GM12865 (cell line): ENCODE measurements around the gene GALNT9.

Experiments
- DNase-seq: peaks from one replicate; pipeline ENCODE4 v3.0.0; 2010; ENCODE audit warnings: low read depth
- H3K4me3 ChIP-seq: 2 replicates; pipeline ENCODE4 v1.5.1; 2011; ENCODE audit warnings: mild to moderate bottlenecking, low read depth, low read length, control low read depth
- CTCF ChIP-seq: IDR thresholded peaks from 2 replicates; pipeline ENCODE4 v1.5.1; 2011; ENCODE audit warnings: low read length, control low read depth, low read depth, inconsistent platforms; ENCODE audit not compliant: insufficient read depth; ENCODE audit errors: missing control alignments

GALNT9 gene

DNA sequence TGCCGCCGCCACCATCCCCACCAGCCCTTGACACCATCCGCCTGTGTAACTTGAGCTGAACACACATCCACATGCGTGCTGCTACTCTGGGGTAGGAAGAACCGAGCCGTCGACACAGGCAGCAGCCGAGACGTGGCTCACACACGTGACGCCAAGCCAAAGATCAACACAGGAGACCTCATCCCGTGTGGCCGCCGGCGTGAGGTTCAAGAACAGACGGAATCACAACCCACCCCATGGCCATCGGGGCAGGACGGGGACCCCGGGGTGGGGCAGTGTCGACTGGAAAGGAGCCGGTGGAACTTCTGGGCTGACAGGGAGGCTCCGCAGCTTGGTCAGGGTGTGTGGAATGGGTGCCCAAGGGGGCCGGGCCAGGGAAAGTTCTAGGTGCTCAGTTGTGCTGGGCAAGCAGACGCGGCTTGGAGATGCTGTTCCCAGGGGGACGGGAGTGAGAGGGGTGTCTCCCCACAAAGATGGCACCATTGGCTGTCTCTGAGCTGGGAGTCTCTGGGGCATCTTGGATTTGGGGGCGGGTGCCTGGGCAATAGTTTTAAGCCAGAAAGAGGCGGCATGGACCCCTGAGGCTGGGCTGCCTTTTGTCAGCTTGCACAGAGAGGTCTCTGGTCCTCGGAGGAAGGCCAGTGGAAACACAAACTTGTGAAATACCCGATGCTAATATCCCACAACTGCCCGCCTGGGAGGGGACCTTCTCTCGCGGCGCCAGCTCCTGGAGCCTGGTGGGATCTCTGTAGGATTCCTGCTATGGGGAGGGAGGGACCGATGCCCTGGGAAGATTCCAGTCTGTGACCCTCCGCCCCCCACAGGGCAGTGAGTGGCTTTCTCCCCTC lies 41.8 kb downstream of the GALNT9 start:
- DNase-seq, result no peak
- no peak overlapping the region for H3K4me3 ChIP-seq
- TF ChIP-seq CTCF, result no peak

DNA sequence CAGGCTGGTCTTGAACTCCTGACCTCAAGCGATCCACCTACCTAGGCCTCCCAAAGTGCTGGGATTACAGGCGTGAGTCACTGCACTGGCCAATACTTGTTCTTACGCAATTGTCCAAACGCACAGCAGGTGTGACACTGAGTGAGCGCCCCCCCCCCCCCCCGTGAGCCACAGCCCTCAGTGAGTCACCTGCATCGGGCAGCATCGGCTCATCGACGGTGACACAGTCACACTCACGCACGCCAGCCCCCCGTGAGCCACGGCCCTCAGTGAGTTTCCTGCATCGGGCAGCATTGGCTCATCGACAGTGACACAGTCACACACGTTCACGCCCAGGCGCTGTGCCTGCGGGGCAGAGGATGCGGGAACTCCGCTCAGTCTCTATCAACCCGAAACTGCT lies 42.5 kb downstream of the GALNT9 start:
- TF ChIP-seq CTCF, result no peak
- DNase-seq, result no peak
- H3K4me3 ChIP-seq, result no peak overlapping the region

- no peak for TF ChIP-seq CTCF
- no peak overlapping the region for H3K4me3 ChIP-seq
- no peak for DNase-seq
Observed at GRCh38 chr12:132285991-132286681, 43.3 kb downstream of the GALNT9 start.

DNA sequence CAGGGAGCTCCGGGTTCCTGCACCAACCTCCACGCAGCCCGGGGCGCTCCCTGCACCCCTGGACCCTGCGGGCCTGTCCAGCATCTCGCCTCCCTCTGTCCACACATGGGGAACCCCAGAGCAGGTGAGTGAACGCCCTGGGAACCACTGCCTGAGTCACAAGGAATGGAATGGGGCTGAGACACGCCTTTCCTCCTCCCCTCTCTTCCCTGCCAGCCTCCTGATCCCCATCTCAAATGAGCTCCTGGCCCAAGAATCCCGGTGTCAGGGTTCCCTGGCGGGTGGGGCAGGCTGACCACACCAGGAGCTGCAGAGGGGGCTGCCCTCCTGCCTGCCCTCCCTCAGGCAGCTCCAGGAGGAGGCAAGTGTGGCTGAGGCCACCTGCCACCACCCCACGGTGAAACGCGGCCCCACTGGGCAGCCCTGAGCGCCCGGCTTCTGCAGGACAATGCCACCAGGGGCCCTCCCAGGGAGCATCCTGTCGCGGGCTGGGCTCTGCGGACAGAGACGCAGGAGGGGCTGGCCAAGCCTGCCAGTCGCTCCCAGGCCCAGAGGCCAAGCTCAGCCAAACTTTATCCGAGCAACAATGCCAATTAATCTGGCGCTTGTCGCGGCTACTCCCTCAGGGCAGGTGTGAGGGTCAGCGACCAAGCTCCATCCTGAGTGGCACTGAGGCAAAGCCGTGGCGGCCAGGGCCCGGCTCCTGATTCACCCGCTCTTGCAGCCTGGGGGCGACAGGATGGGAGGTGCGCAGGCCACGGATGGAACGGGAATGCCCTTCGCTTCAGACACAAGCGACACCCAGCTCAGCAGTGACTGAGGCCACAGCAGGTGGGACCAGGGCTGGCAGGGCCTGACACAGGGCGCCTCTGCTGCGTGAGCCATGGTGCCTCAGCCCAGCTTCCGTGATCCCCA lies 44.3 kb downstream of the GALNT9 start:
- no peak overlapping the region for H3K4me3 ChIP-seq
- no peak for TF ChIP-seq CTCF
- DNase-seq, result no peak

- no peak overlapping the region for H3K4me3 ChIP-seq
- TF ChIP-seq CTCF, result no peak
- DNase-seq, result no peak
Observed at GRCh38 chr12:132284071-132284826, 45.1 kb downstream of the GALNT9 start.
